BJ (cell line): ENCODE measurements around the gene SCYGR2. TPM values are rescaled to one million over a fixed set of nuclear protein-coding genes. Genes with fewer than 3 reads are reported as not detected.

Experiments used
- CTCF ChIA-PET: fragments of 350-600 bp; formaldehyde crosslinking; extraction: SDS; loops from one replicate; lab custom pipeline; 2021; ENCODE audit warnings: antibody characterized with exemption, inconsistent platforms; lab: Yijun Ruan, JAX
- POLR2A ChIA-PET: fragments of 300-600 bp; sonication (Branson Sonifier 250); formaldehyde crosslinking; extraction: SDS; loops from one replicate; lab custom pipeline; 2021; ENCODE audit warnings: antibody characterized with exemption; lab: Charles Lee
- DNase-seq: peaks from one replicate; pipeline ENCODE4 v3.0.0-alpha.2; 2011; ENCODE audit warnings: low read depth
- H3K27me3 ChIP-seq: 2 replicates; pipeline ENCODE4 v1.6.0; 2011; ENCODE audit warnings: low read length; ENCODE audit not compliant: control insufficient read depth, insufficient read depth
- H3K36me3 ChIP-seq: 2 replicates; pipeline ENCODE4 v1.5.1; 2011; ENCODE audit warnings: low read length; ENCODE audit not compliant: control insufficient read depth, insufficient read depth
- H3K4me3 ChIP-seq: 2 replicates; pipeline ENCODE4 v1.5.1; 2011; ENCODE audit warnings: low read depth, mild to moderate bottlenecking, control low read depth, low read length
- CTCF ChIP-seq: IDR thresholded peaks from 2 replicates; pipeline ENCODE4 v1.5.1; 2011; ENCODE audit warnings: low read depth, mild to moderate bottlenecking, control low read depth, inconsistent platforms, low read length, moderate library complexity; ENCODE audit not compliant: insufficient read depth
- polyA plus RNA-seq: library from polyadenylated mRNA; depleted of rRNA; stranded (reverse); fragments of >200 nt; gene quantifications from 2 replicates; pipeline ENCODE4 v1.2.3, GENCODE V29; 2011

The SCYGR2 gene
- polyA plus RNA-seq, 1 experiment = not detected

- Histone ChIP-seq H3K4me3 (no peak overlapping the region), H3K36me3 (no peaks in the 10 kb centered on the region), H3K27me3 (no peaks in the 10 kb centered on the region)
- POLR2A ChIA-PET = no interaction called here
- CTCF ChIA-PET = interaction anchor here (1.6 kb wide), 1 partner anchor 173 kb away, joined by 4 read pairs; no protein-coding TSS in a partner anchor
- TF ChIP-seq CTCF = no peak
- DNase-seq = no peak
These were observed 20.1 kb upstream of the SCYGR2 start for GRCh38 chr2:227578642-227579041.

GRCh38 chr2:227579791-227580190 lies 18.9 kb upstream of the SCYGR2 start:
- no peak for DNase-seq
- no peaks in the 10 kb centered on the region for H3K36me3 ChIP-seq
- ChIA-PET CTCF (interaction anchor here (0.6 to 0.7 kb wide), 2 partner anchors 9 to 154 kb away, joined by 3 read pairs; no protein-coding TSS in a partner anchor), POLR2A (no interaction called here)
- no peaks in the 10 kb centered on the region for H3K27me3 ChIP-seq
- no peak for TF ChIP-seq CTCF
- no peak overlapping the region for H3K4me3 ChIP-seq

GRCh38 chr2:227582369-227582768 lies 16.3 kb upstream of the SCYGR2 start:
- Histone ChIP-seq H3K27me3 (no peaks in the 10 kb centered on the region), H3K4me3 (no peak overlapping the region), H3K36me3 (no peaks in the 10 kb centered on the region)
- CTCF ChIA-PET = no interaction called here
- TF ChIP-seq CTCF = no peak
- DNase-seq = no peak
- POLR2A ChIA-PET = no interaction called here

- ChIA-PET CTCF (no interaction called here), POLR2A (no interaction called here)
- H3K4me3 ChIP-seq = no peak overlapping the region
- no peaks in the 10 kb centered on the region for H3K36me3 ChIP-seq
- H3K27me3 ChIP-seq = no peaks in the 10 kb centered on the region; the same call in 1 of the 2 replicates
- no peak for TF ChIP-seq CTCF
- DNase-seq = no peak
These were observed 5.9 kb upstream of the SCYGR2 start for GRCh38 chr2:227592694-227593387.

- TF ChIP-seq CTCF = 0 out of 2 replicates have a peak, but pooled peaks have one; percentile 2
- ChIA-PET POLR2A (no interaction called here), CTCF (interaction anchor here (1.3 to 1.4 kb wide), 2 partner anchors 63 to 189 kb away, joined by 3 to 6 read pairs; no protein-coding TSS in a partner anchor)
- no peak for DNase-seq
- Histone ChIP-seq H3K4me3 (no peak overlapping the region), H3K36me3 (no peaks in the 10 kb centered on the region), H3K27me3 (no peaks in the 10 kb centered on the region; the same call in 1 of the 2 replicates)
These were observed 2.9 kb upstream of the SCYGR2 start for GRCh38 chr2:227595797-227596196.
